GM12864 (cell line): Measurements from ENCODE around the gene MEAK7.

Experiments
- DNase-seq: peaks from one replicate; pipeline ENCODE4 v3.0.0-alpha.2; 2011; ENCODE audit warnings: low read depth
- H3K4me3 ChIP-seq: 2 replicates; pipeline ENCODE4 v1.5.1; 2011; ENCODE audit warnings: mild to moderate bottlenecking, low read depth, low read length, control low read depth
- CTCF ChIP-seq: IDR thresholded peaks from 2 replicates; pipeline ENCODE4 v1.5.1; 2011; ENCODE audit warnings: low read depth, mild to moderate bottlenecking, moderate library complexity, low read length, control low read depth, inconsistent platforms; ENCODE audit errors: missing control alignments

The MEAK7 gene

GRCh38 chr16:84461413-84462295 is 42.8 kb downstream of the MEAK7 start:
- DNase-seq: no peak
- TF ChIP-seq CTCF: no peak
- no peak overlapping the region for H3K4me3 ChIP-seq

- no peak overlapping the region for H3K4me3 ChIP-seq
- no peak for TF ChIP-seq CTCF
- no peak for DNase-seq
Observed at GRCh38 chr16:84461029-84461412, 43.4 kb downstream of the MEAK7 start.

- H3K4me3 ChIP-seq: no peak overlapping the region
- no peak for DNase-seq
Observed at GRCh38 chr16:84460406-84461028, 43.9 kb downstream of the MEAK7 start.

GRCh38 chr16:84459941-84460405 is 44.5 kb downstream of the MEAK7 start:
- DNase-seq: no peak
- no peak overlapping the region for H3K4me3 ChIP-seq

More at GRCh38 chr16:84460406-84461028, 43.9 kb downstream of the MEAK7 start:
- TF ChIP-seq CTCF: no peak

GRCh38 chr16:84459533-84459894 is 44.9 kb downstream of the MEAK7 start:
- DNase-seq: no peak
- no peak overlapping the region for H3K4me3 ChIP-seq

More at GRCh38 chr16:84459941-84460405, 44.5 kb downstream of the MEAK7 start:
- TF ChIP-seq CTCF: no peak

More at GRCh38 chr16:84459533-84459894, 44.9 kb downstream of the MEAK7 start:
- no peak for TF ChIP-seq CTCF
